ENCODE measurements around the gene TEC. TPM values are rescaled to one million over a fixed set of nuclear protein-coding genes. Genes with fewer than 3 reads are reported as not detected.

The TEC gene
- total and polyA plus RNA-seq, 9 of the 15 experiments (the other 6 are each of a cell fraction or from before 2014, with no cell fraction given): 5.3 to 14.7 (median 8.8) TPM

DNA sequence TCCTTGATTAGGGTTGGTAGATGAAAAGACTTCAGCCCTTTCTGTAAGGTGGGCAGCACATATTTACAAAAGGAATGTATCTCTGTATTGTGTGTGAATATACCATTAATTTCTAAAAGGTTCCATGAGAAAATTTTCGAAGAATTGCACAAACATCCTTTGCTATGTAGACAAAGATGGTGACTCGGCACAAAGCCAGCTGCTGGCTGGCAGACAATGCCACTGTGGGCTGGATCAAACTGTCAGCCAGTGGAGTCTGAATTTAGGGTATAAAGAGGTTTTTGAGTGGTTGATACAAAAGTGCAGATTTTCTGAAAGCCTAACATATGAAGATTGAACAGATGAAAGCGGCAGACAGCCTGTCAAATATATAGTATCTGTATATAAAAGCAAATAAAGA lies 129.9 kb downstream of the TEC start:
- intact Hi-C loops (cut with micrococcal nuclease) (no loop called here), in situ Hi-C loops (cut with MboI) (loop anchor here (10.0 kb wide), 1 partner anchor 135 kb away; no protein-coding TSS in a partner anchor)
- Histone ChIP-seq H3K79me2 (ENCODE audit: control insufficient read depth, insufficient read depth, low read length) (no peaks in the 10 kb centered on the region), H3K27ac (ENCODE audit: extremely low read depth, low read depth, low read length) (no peak overlapping the region), H3K27me3 (ENCODE audit: control insufficient read depth in 2 of 2, insufficient read depth in 2 of 2, low read length in 2 of 2) (no peaks in the 10 kb centered on the region), H3K9ac (ENCODE audit: insufficient read depth in 1 of 2, low read depth in 2 of 2, low read length in 2 of 2) (no peak overlapping the region), H2AFZ (ENCODE audit: low read depth, low read length) (no peak overlapping the region), H4K20me1 (replicated peaks; ENCODE audit: control insufficient read depth, insufficient read depth, low read length) (no peaks in the 10 kb centered on the region), H3K9me1 (ENCODE audit: control insufficient read depth, insufficient read depth, low read length) (no peaks in the 10 kb centered on the region), H3K9me3 (replicated peaks; ENCODE audit: control insufficient read depth, insufficient read depth, low read depth, low read length) (no peaks in the 10 kb centered on the region), H3K4me1 (replicated peaks in 1 of 2; ENCODE audit: control insufficient read depth in 2 of 2, insufficient read depth in 2 of 2, low read length in 2 of 2) (no peaks in the 10 kb centered on the region), H3K4me2 (ENCODE audit: insufficient read depth, low read length) (no peak overlapping the region), H3K4me3 (no peak overlapping the region), H3K36me3 (ENCODE audit: control insufficient read depth, insufficient read depth, low read length) (peaks cover 61% of the 10 kb centered on the region)
- BruUV-seq (replicated peaks): no TSS peak
- CTCF ChIA-PET (ENCODE audit: low intra/inter-chr PET ratio): no interaction called here
- 85% methylated on average over 3 of the region's 3 CpGs for WGBS (ENCODE audit: insufficient coverage, low coverage, missing lambda C conversion rate)
- DNase-seq (ENCODE audit: extremely low read depth in 1 of 4, low spot score in 3 of 4): no peak
- no peak for FAIRE-seq
- ATAC-seq: no peak
- no peak for TF ChIP-seq ZNF695 (CRISPR knock-in tag; IDR thresholded peaks at IDR 0.05)
- TF ChIP-seq E2F3 (CRISPR knock-in tag; IDR thresholded peaks at IDR 0.05): no peak
- TF ChIP-seq ZNF785 (CRISPR knock-in tag; IDR thresholded peaks at IDR 0.05): no peak
- no peak for TF ChIP-seq TFE3 (CRISPR knock-in tag; IDR thresholded peaks at IDR 0.05)
- TF ChIP-seq ZNF408 (CRISPR knock-in tag; IDR thresholded peaks at IDR 0.05; ENCODE audit: low read depth): no peak
- TF ChIP-seq ZNF830 (CRISPR knock-in tag; IDR thresholded peaks at IDR 0.05): no peak
- no peak for TF ChIP-seq ZNF507 (tag; conservative IDR thresholded peaks at IDR 0.05)
- no peak for TF ChIP-seq HMGXB4 (CRISPR knock-in tag; IDR thresholded peaks at IDR 0.05)
- no peak for TF ChIP-seq ZBTB34 (CRISPR knock-in tag; IDR thresholded peaks at IDR 0.05)
- POLR2A ChIA-PET: no interaction called here

Data from K562 (cell line).